Liver (tissue), 9 donors: ENCODE data around the gene SLC12A5. TPM values are rescaled to one million over a fixed set of nuclear protein-coding genes. Genes with fewer than 3 reads are reported as not detected.
"Not testable (repeated sequence)": the region's sequence is repeated elsewhere in the genome, so short reads cannot be mapped to it uniquely, and the experiment has no call there.

Source experiments
- DNase-seq: peaks from one replicate; pipeline ENCODE4 v3.0.0-alpha.2; 2017; ENCODE audit warnings: low spot score
- H3K27ac ChIP-seq, 2 donors: one replicate each; pipeline ENCODE4 v1.7.0; 2013; ENCODE audit warnings: inconsistent platforms in 2 of 2, low read length in 2 of 2, control low read depth in 1 of 2, low read depth in 1 of 2, mild to moderate bottlenecking in 1 of 2
- H3K27me3 ChIP-seq, 4 donors: one replicate each; pipeline versions ENCODE4 v1.6.1 to v1.7.0; 2013; ENCODE audit warnings: low read length in 3 of 4, inconsistent platforms in 1 of 4, mild to moderate bottlenecking in 1 of 4, moderate library complexity in 1 of 4; ENCODE audit not compliant: control insufficient read depth in 4 of 4, insufficient read depth in 4 of 4
- H3K36me3 ChIP-seq, 4 donors: one replicate each; pipeline versions ENCODE4 v1.6.1 to v1.7.0; 2013; ENCODE audit warnings: low read length in 3 of 4, mild to moderate bottlenecking in 3 of 4, low read depth in 1 of 4, moderate library complexity in 1 of 4; ENCODE audit not compliant: control insufficient read depth in 4 of 4, insufficient read depth in 3 of 4
- H3K4me1 ChIP-seq, 4 donors: one replicate each; pipeline versions ENCODE4 v1.6.1 to v1.7.0; 2013; ENCODE audit warnings: low read length in 3 of 4, mild to moderate bottlenecking in 3 of 4, moderate library complexity in 1 of 4; ENCODE audit not compliant: control insufficient read depth in 4 of 4, insufficient read depth in 4 of 4
- H3K4me3 ChIP-seq, 3 donors: one replicate each; pipeline versions ENCODE4 v1.6.1 to v1.7.0; 2013; ENCODE audit warnings: low read length in 3 of 3, control low read depth in 1 of 3, low read depth in 1 of 3, mild to moderate bottlenecking in 1 of 3
- H3K9ac ChIP-seq, 2 donors: one replicate each; pipeline ENCODE4 v1.7.0; 2013; ENCODE audit warnings: low read length in 2 of 2, mild to moderate bottlenecking in 2 of 2, moderate library complexity in 2 of 2, control low read depth in 1 of 2, low read depth in 1 of 2
- H3K9me3 ChIP-seq, 4 donors: one replicate each; pipeline versions ENCODE4 v1.6.1 to v1.7.0; 2013; ENCODE audit warnings: low read length in 3 of 4; ENCODE audit not compliant: control insufficient read depth in 4 of 4
- CTCF ChIP-seq: fragments of 150-350 bp; IDR thresholded peaks from 2 replicates; pipeline ENCODE4 v1.5.1; 2017; ENCODE audit warnings: improper control_type of control experiment, low read depth, low read length; ENCODE audit not compliant: missing input control
- EGR1 ChIP-seq, 2 donors: IDR thresholded peaks; 2 replicates each; pipeline ENCODE4 v1.6.1; 2016 to 2018; ENCODE audit warnings: antibody characterized with exemption in 2 of 2, low read depth in 2 of 2
- FOXA1 ChIP-seq: IDR thresholded peaks from 2 replicates; pipeline ENCODE4 v1.6.1; 2016; ENCODE audit warnings: antibody characterized with exemption
- FOXA2 ChIP-seq: IDR thresholded peaks from 2 replicates; pipeline ENCODE4 v1.6.1; 2016; ENCODE audit warnings: antibody characterized with exemption
- GABPA ChIP-seq, 2 donors: IDR thresholded peaks in 1 of 2; conservative IDR thresholded peaks in 1 of 2; 2 replicates each; pipeline ENCODE4 v1.6.1; 2016; ENCODE audit warnings: antibody characterized with exemption in 2 of 2, mild to moderate bottlenecking in 1 of 2, moderate library complexity in 1 of 2
- HNF4A ChIP-seq, 2 donors: conservative IDR thresholded peaks; 2 replicates each; pipeline ENCODE4 v1.6.1; 2016; ENCODE audit warnings: antibody characterized with exemption in 2 of 2, mild to moderate bottlenecking in 2 of 2
- HNF4G ChIP-seq: IDR thresholded peaks from 2 replicates; pipeline ENCODE4 v1.6.1; 2016; ENCODE audit warnings: antibody characterized with exemption
- JUND ChIP-seq, 2 donors: IDR thresholded peaks; 2 replicates each; pipeline ENCODE4 v1.6.1; 2016; ENCODE audit warnings: antibody characterized with exemption in 2 of 2
- MAX ChIP-seq: IDR thresholded peaks from 2 replicates; pipeline ENCODE4 v1.6.1; 2016; ENCODE audit warnings: antibody characterized with exemption
- NR2F2 ChIP-seq: IDR thresholded peaks from 2 replicates; pipeline ENCODE4 v1.6.1; 2016; ENCODE audit warnings: antibody characterized with exemption
- RAD21 ChIP-seq, 2 donors: IDR thresholded peaks; 2 replicates each; pipeline ENCODE4 v1.6.1; 2016; ENCODE audit warnings: antibody characterized with exemption in 2 of 2, mild to moderate bottlenecking in 2 of 2
- REST ChIP-seq: IDR thresholded peaks from 2 replicates; pipeline ENCODE4 v1.6.1; 2016; ENCODE audit warnings: antibody characterized with exemption, mild to moderate bottlenecking
- RXRA ChIP-seq, 2 donors: IDR thresholded peaks; 2 replicates each; pipeline ENCODE4 v1.6.1; 2017 to 2018; ENCODE audit warnings: antibody characterized with exemption in 2 of 2, mild to moderate bottlenecking in 1 of 2
- SP1 ChIP-seq: IDR thresholded peaks from 2 replicates; pipeline ENCODE4 v1.6.1; 2018; ENCODE audit warnings: antibody characterized with exemption, mild to moderate bottlenecking
- TAF1 ChIP-seq: conservative IDR thresholded peaks from 2 replicates; pipeline ENCODE4 v1.6.1; 2016; ENCODE audit warnings: antibody characterized with exemption, mild to moderate bottlenecking
- YY1 ChIP-seq: IDR thresholded peaks from 2 replicates; pipeline ENCODE4 v1.6.1; 2016; ENCODE audit warnings: antibody characterized with exemption, mild to moderate bottlenecking
- ZBTB33 ChIP-seq: IDR thresholded peaks from 2 replicates; pipeline ENCODE4 v1.6.1; 2016; ENCODE audit warnings: antibody characterized with exemption
- WGBS: extraction: QIAGEN DNeasy Blood & Tissue Kit; methylation state at CpG from one replicate; pipeline ENCODE4 v1.1.7; 2013; 5-methylcytosine and 5-hydroxymethylcytosine counted together
- polyA plus RNA-seq, 2 donors: library from polyadenylated mRNA; stranded (reverse) in 1 of 2; unstranded in 1 of 2; fragments of 200-250 nt in 1 of 2; fragments of >200 nt in 1 of 2; fragmentation: Nextera tagmentation in 1 of 2; extraction: Ambion mirVana in 1 of 2; gene quantifications; one replicate each; pipeline versions ENCODE4 v1.2.1 to v1.2.3, GENCODE V29; 2013 to 2015
- total RNA-seq, 2 donors: library from RNA; depleted of rRNA; stranded (reverse); fragments of >200 nt; gene quantifications; one replicate each; pipeline ENCODE4 v1.2.3, GENCODE V29; 2014
- donor health status: healthy.
- donor health status: healthy.
- donor health status: healthy.
- donor health status: healthy.
- donor health status: healthy.

The SLC12A5 gene
- total and polyA plus RNA-seq, 4 donors = 0.33 to 1.5 TPM; not detected in 2

- DNase-seq = no peak
- 34% methylated on average over 48 of the region's 48 CpGs for WGBS
- Histone ChIP-seq H3K9me3 (peaks cover 0 to 3% (median 0%) of the 10 kb centered on the region in 4 donors), H3K36me3 (no peaks in the 10 kb centered on the region), H3K27me3 (peaks cover 0 to 8% (median 3%) of the 10 kb centered on the region in 4 donors), H3K4me1 (peaks cover 0 to 2% (median under 1%) of the 10 kb centered on the region in 4 donors), H3K4me3 (no peak overlapping the region), H3K27ac (no peak overlapping the region), H3K9ac (no peak overlapping the region)
- peak; percentile 24 to 38 for TF ChIP-seq RAD21 (IDR thresholded peaks at IDR 0.05)
- no peak for TF ChIP-seq TAF1
- no peak for TF ChIP-seq FOXA2
- TF ChIP-seq HNF4A (conservative IDR thresholded peaks at IDR 0.05) = no peak
- no peak for TF ChIP-seq HNF4G
Observed at GRCh38 chr20:46099491-46100287, 70.7 kb downstream of the SLC12A5 start.

GRCh38 chr20:46100444-46100843, 71.4 kb downstream of the SLC12A5 start:
- H3K4me1 ChIP-seq, H3K9me3 ChIP-seq, H3K27me3 ChIP-seq, H3K27ac ChIP-seq, H3K4me3 ChIP-seq, DNase-seq, H3K36me3 ChIP-seq, H3K9ac ChIP-seq: not testable (repeated sequence)
- 83% methylated on average over 7 of the region's 7 CpGs for WGBS

GRCh38 chr20:46100988-46101387, 72.0 kb downstream of the SLC12A5 start:
- TF ChIP-seq SP1 (no peak), YY1 (no peak), FOXA1 (no peak), NR2F2 (no peak), RXRA (IDR thresholded peaks at IDR 0.05) (no peak), REST (no peak), MAX (no peak), GABPA (IDR thresholded peaks at IDR 0.05 in 1 of 2, conservative IDR thresholded peaks at IDR 0.05 in 1 of 2) (no peak), HNF4G (no peak), RAD21 (IDR thresholded peaks at IDR 0.05) (no peak), EGR1 (IDR thresholded peaks at IDR 0.05; ENCODE audit: low read depth in 2 of 2) (no peak), ZBTB33 (no peak), CTCF (no peak), JUND (IDR thresholded peaks at IDR 0.05) (no peak), FOXA2 (no peak)
- Histone ChIP-seq H3K9me3 (peaks cover 0 to 3% (median 0%) of the 10 kb centered on the region in 4 donors), H3K36me3 (no peaks in the 10 kb centered on the region), H3K27me3 (peaks cover 0 to 8% (median 4%) of the 10 kb centered on the region in 4 donors), H3K4me3 (no peak overlapping the region), H3K27ac (no peak overlapping the region), H3K4me1 (peaks cover 0 to 2% (median under 1%) of the 10 kb centered on the region in 4 donors), H3K9ac (no peak overlapping the region)
- WGBS = 72% methylated on average over 5 of the region's 5 CpGs
- DNase-seq = no peak
